Kidney (tissue), 14 donors: ENCODE results near the gene ARMC12. TPM values are rescaled to one million over a fixed set of nuclear protein-coding genes. Genes with fewer than 3 reads are reported as not detected.

Experiments
- DNase-seq, 5 donors: peaks; one replicate each; pipeline ENCODE4 v3.0.0-alpha.2; 2013 to 2020
- FAIRE-seq: peaks from 2 replicates; lab custom pipeline; 2012; peaks lifted over from hg19 to GRCh38; lab: Jason Lieb, UNC
- H3K27ac ChIP-seq, 2 donors: one replicate each; pipeline ENCODE4 v1.7.0; 2013; ENCODE audit warnings: low read depth in 2 of 2, low read length in 2 of 2, inconsistent platforms in 1 of 2
- H3K27me3 ChIP-seq: one replicate; pipeline ENCODE4 v1.7.1; 2013; ENCODE audit warnings: low read length, inconsistent platforms; ENCODE audit not compliant: control insufficient read depth, insufficient read depth
- H3K36me3 ChIP-seq, 3 donors: one replicate each; pipeline versions ENCODE4 v1.7.0 to v1.7.1; 2013; ENCODE audit warnings: low read length in 3 of 3, control low read depth in 1 of 3, inconsistent platforms in 1 of 3; ENCODE audit not compliant: insufficient read depth in 3 of 3, control insufficient read depth in 2 of 3
- H3K4me1 ChIP-seq, 3 donors: one replicate each; pipeline versions ENCODE4 v1.7.0 to v1.7.1; 2013; ENCODE audit warnings: low read length in 3 of 3, inconsistent platforms in 1 of 3, low read depth in 1 of 3; ENCODE audit not compliant: control insufficient read depth in 2 of 3, insufficient read depth in 2 of 3
- H3K4me3 ChIP-seq, 3 donors: one replicate each; pipeline versions ENCODE4 v1.7.0 to v1.8.1; 2013; ENCODE audit warnings: low read length in 3 of 3, control low read depth in 1 of 3, inconsistent platforms in 1 of 3
- H3K9ac ChIP-seq, 3 donors: one replicate each; pipeline versions ENCODE4 v1.7.0 to v1.7.1; 2013; ENCODE audit warnings: low read length in 3 of 3, control low read depth in 1 of 3, inconsistent platforms in 1 of 3
- H3K9me3 ChIP-seq, 3 donors: one replicate each; pipeline versions ENCODE4 v1.7.0 to v1.7.1; 2013; ENCODE audit warnings: low read length in 3 of 3, control low read depth in 1 of 3, inconsistent platforms in 1 of 3; ENCODE audit not compliant: control insufficient read depth in 2 of 3, insufficient read depth in 1 of 3
- CTCF ChIP-seq: IDR thresholded peaks from 3 replicates; pipeline ENCODE4 v1.5.1; 2012; ENCODE audit warnings: mild to moderate bottlenecking, moderate library complexity, borderline replicate concordance; ENCODE audit not compliant: insufficient read depth; ENCODE audit errors: extremely low read depth
- intact Hi-C: fragments of 100-400 bp; cut with DNase I; formaldehyde crosslinking; loops from one replicate; pipeline ENCODE4 v1.11.1; 2022
- polyA plus RNA-seq: library from polyadenylated mRNA; stranded (reverse); fragments of 350-450 nt; fragmentation: Illumina TruSeq; extraction: RNeasy Lipid Tissue Mini Kit (QIAGEN cat#74804); gene quantifications from one replicate; pipeline ENCODE4 v1.2.3, GENCODE V29; 2014; ENCODE audit warnings: low read depth, low replicate concordance; ENCODE audit not compliant: insufficient read depth
- total RNA-seq: library from RNA; stranded (reverse); fragmentation: NEBNext Ultra II Directional; extraction: Animal tissue kit (Norgen Biotek cat#: 25700); gene quantifications from one replicate; pipeline ENCODE4 v1.2.1, GENCODE V29; 2021
- donor health status: control.
- donor health status: control.
- donor health status: control.
- donor health status: control.
- donor health status: control.
- donor health status: DM: yes; HTN: yes; CAD: no.
- donor health status: Normal renal cell carcinoma (clear cell type).

Gene ARMC12
- total and polyA plus RNA-seq, 2 donors from 2014 or later, result 0.47 to 0.69 TPM

GRCh38 chr6:35786272-35786671 lies 49.4 kb downstream of the ARMC12 start:
- FAIRE-seq, result no peak

DNA sequence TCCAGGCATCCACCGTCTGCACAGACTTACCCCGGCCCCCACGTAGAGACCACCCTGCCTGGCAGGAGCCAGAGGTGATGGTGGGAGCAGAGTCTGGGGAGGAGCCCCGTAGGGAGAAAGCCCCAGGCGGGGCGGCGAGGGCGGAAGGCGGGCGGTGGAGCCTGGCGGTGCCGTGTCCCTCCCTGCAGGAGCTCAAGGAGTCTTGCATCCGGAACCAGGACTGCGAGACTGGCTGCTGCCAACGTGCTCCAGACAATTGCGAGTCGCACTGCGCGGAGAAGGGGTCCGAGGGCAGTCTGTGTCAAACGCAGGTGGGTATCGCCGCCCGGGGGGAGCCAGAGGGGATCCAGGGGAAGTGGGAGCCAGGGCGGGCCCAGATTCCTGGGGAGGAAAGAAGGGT lies 50.0 kb downstream of the ARMC12 start:
- Histone ChIP-seq H3K9ac (no peak overlapping the region), H3K36me3 (no peaks in the 10 kb centered on the region), H3K9me3 (no peaks in the 10 kb centered on the region), H3K4me1 (no peaks in the 10 kb centered on the region), H3K4me3 (no peak overlapping the region), H3K27ac (no peak overlapping the region), H3K27me3 (no peaks in the 10 kb centered on the region)
- DNase-seq, result peak in 4 of 5 donors; percentile 53 to 64 (median 55)
- TF ChIP-seq CTCF, result no peak
- intact Hi-C loops, result no loop called here
- no peak for FAIRE-seq

More at GRCh38 chr6:35786272-35786671, 49.4 kb downstream of the ARMC12 start:
- intact Hi-C loops, result no loop called here
- no peak overlapping the region for H3K4me3 ChIP-seq
- H3K27me3 ChIP-seq, result no peaks in the 10 kb centered on the region
- H3K9ac ChIP-seq, result no peak overlapping the region
- no peaks in the 10 kb centered on the region for H3K9me3 ChIP-seq
- no peak for DNase-seq
- no peak for TF ChIP-seq CTCF
- H3K36me3 ChIP-seq, result no peaks in the 10 kb centered on the region
- no peaks in the 10 kb centered on the region for H3K4me1 ChIP-seq
- no peak overlapping the region for H3K27ac ChIP-seq

- Histone ChIP-seq H3K27ac (no peak overlapping the region), H3K27me3 (no peaks in the 10 kb centered on the region), H3K36me3 (no peaks in the 10 kb centered on the region), H3K4me3 (no peak overlapping the region), H3K4me1 (no peaks in the 10 kb centered on the region), H3K9ac (no peak overlapping the region), H3K9me3 (no peaks in the 10 kb centered on the region)
- DNase-seq, result no peak
- no peak for FAIRE-seq
- no peak for TF ChIP-seq CTCF
- intact Hi-C loops, result no loop called here
These were observed 50.7 kb downstream of the ARMC12 start for GRCh38 chr6:35787266-35788218.
